GM12875 (cell line): ENCODE results near the gene ZNHIT2.

Source experiments
- H3K4me3 ChIP-seq: one replicate; pipeline ENCODE4 v1.5.1; 2011; ENCODE audit warnings: low read depth, low read length, control low read depth
- TF ChIP-seq, protein P1 (sequence below): IDR thresholded peaks from 2 replicates; pipeline ENCODE4 v1.5.1; 2011; ENCODE audit warnings: low read depth, mild to moderate bottlenecking, control low read depth, inconsistent platforms, low read length, moderate library complexity, borderline replicate concordance; ENCODE audit not compliant: insufficient read depth

The ZNHIT2 gene

DNA sequence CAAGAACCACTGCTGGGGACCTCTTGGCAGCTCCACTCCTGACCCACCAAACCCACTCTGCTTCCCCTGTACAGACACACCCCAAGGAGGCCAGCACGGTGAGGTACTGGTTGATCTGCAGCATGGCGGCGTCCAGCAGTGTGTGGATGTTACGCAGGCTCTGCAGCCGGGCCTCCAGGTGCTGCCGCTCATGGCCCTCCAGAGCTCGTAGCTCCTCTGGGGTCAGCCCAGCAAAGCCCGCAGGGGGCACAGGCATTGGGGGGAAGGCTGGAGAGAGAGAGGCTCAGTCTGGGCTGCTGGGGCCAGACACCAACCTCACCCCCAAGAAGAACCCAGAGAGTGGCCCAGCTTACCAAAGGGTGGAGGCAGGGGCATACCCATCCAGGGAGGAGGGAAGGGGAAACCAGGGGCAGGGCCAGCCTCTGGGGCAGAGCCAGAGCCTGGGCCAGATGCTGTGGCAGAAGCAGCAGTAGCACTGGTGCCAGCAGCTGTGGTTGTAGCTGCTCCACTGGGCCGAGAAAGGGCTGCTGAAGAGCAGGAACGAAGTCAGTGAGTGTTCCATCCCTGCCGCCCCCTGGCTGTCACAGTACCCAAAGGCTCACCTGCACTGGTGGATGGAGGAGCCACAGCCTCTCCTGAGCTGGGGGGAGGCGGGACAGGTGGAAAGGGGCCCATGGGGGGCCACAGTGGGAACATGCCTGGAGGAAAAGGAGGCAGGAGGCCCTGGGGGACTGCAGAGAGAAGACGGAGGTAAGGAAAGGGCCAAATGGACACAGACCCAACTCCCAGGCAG lies 12.3 kb upstream of the ZNHIT2 start:
- no peak overlapping the region for H3K4me3 ChIP-seq
- TF ChIP-seq, protein P1, sequence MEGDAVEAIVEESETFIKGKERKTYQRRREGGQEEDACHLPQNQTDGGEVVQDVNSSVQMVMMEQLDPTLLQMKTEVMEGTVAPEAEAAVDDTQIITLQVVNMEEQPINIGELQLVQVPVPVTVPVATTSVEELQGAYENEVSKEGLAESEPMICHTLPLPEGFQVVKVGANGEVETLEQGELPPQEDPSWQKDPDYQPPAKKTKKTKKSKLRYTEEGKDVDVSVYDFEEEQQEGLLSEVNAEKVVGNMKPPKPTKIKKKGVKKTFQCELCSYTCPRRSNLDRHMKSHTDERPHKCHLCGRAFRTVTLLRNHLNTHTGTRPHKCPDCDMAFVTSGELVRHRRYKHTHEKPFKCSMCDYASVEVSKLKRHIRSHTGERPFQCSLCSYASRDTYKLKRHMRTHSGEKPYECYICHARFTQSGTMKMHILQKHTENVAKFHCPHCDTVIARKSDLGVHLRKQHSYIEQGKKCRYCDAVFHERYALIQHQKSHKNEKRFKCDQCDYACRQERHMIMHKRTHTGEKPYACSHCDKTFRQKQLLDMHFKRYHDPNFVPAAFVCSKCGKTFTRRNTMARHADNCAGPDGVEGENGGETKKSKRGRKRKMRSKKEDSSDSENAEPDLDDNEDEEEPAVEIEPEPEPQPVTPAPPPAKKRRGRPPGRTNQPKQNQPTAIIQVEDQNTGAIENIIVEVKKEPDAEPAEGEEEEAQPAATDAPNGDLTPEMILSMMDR: no peak

DNA sequence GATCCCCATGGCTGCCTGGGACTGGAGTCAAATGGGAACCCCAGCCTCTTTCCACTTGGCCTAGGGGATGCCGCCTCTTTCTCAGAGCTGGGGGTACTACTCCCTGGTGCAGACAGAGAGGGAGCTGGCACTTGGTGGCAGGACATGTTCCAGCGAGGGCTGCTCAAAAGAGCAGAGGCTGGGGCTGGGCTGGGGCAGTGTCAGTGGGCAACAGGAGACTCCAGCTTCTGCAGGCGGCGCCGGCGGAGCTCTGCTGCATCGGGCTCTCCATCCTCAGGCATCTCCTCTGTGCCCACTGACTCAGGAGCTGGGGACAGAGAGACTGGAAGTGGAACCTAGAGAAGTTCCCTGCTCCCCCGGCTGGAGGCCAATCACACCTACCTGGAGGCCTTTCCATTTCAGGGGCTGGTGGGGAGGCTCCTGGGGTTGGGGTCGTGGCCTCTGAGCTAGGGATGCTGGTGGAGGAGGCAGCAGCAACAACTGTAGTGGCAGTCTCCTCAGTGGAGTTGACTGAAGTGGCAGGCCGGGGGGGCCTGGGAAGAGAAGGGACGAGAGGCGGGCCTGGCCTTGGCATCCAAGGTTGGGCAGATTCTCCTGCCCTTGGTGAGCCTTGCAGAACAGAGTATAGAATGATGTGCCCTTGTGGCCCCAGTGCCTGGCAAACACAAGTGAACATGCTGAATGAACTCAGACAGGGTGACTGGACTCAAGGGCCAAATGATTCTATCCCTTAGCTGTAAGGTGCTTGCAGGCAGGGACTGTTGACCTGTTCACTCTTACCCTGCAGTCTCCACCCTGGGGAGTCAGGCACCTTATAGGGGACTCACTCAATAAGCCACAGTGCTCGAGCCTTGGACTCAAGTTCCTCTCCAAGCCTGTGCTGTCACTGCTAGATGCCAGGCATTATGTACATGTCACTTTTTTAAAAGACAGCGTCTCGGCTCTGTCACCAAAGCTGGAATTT lies 11.0 kb upstream of the ZNHIT2 start:
- TF ChIP-seq, protein P1: no peak
- H3K4me3 ChIP-seq: no peak overlapping the region

DNA sequence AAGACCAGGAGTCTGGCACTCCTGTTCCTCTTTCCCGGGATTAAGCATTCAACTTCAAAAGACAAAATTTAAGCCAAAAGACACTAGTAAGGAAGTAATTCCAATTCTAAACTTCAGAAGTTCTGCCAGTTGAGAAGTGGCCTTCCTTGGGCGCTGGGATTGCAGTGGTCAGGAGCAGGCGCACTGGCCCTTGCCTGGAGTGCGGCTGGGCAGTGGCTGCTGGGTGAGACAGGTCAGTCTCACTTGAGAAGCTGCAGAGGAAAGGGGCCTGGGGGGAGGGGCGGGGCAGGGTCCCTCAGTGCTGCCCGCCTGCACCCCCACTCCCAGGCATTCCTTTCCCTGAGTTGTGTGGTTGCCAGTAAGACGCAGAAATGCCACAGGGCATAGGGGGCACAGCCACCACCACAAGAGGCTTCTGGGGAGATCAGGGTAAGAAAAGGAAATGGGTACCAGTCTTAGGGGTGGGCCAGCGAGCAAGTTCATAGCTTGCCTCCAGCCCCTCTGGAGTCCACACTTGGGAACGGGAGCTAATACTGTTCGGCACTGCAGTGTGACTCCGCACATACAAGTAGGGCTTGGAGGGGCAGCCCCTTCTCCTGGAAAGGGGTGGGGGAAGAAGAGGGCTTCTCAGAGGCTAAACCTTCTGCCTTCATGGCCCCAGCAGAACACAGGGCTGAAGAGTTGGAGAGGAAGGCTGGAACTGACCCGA lies 10.1 kb upstream of the ZNHIT2 start:
- TF ChIP-seq, protein P1: no peak
- no peak overlapping the region for H3K4me3 ChIP-seq

DNA sequence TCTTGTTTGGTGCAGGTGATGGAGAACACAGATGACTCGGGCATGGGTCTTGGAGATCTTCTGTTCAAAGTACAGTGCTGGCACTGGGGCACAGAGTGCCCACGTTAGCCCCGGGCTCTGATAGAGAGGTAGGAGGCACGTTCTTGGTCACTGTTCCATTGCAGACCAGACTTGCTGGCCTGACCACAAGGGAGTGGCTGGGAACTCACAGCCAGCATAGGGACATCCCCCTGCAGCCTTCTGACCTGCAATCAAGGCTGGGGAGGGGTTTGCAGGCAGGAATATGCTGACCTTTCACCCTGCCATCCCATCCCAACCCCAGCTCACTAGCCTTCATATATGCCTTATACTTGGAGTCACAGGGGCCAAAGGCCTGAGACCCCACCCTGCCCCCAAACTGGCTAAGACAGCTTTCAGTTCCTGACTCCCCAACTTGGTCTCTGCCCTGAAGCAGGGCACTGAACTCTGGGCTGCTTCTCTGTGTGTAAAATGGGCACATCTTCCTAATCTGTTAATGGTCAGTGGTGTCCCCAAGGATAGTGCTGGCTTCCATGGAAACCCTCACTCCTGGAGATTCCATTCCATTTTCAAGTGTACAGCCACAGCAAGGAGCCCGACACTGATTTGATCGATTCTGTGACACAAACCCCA lies 9.2 kb upstream of the ZNHIT2 start:
- H3K4me3 ChIP-seq: no peak overlapping the region
- TF ChIP-seq, protein P1: no peak

DNA sequence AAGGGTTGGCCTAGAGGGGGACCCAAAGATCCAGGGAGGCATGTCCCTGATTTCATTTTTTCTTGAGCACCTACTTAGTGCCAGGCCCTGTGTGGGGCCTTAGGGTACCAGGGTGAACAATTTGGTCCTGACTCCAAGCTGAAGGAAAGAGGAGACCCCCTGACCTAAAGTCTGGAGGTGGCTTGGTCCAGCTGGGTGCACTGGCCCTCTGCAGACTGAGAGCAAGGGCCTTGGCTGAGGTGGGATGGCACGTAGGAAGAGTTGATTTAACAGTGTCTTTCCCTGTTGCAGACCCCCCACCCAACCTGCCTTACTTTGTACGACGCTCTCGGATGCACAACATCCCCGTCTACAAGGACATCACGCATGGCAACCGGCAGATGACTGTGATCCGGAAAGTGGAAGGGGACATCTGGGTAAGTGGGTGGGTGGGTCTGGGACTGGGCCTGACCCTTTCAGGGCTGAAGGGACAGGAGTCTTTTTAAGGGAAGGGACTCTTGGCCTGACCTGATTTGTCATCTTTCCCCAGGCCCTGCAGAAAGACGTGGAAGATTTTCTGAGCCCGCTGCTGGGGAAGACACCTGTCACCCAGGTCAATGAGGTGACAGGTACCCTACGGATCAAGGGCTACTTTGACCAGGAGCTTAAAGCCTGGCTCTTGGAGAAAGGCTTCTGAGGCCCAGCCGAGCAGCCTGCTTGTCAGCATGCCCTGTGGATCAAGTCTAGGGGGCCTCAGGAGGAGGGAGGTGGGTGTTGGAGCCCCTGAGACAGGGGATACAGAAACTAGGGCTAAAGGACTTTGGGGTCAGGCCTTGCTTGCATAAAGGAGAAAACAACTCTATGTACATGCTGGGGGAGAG lies 7.9 kb upstream of the ZNHIT2 start:
- H3K4me3 ChIP-seq: no peak overlapping the region
- TF ChIP-seq, protein P1: no peak
